ENCODE measurements around the gene SMIM10.
"Not testable (repeated sequence)": the region's sequence is repeated elsewhere in the genome, so short reads cannot be mapped to it uniquely, and the experiment has no call there.

The SMIM10 gene

GRCh38 chrX:134990801-134991481 lies at the start of gene SMIM10:
SMIM10 (plus strand) TSS chrX:134990991; CDS start chrX:134991096, 105 bp downstream.
- DNase-seq: peak; percentile 84

- not testable (repeated sequence) for DNase-seq
Measured at GRCh38 chrX:134946364-134946763, 44.4 kb upstream of the SMIM10 start.

GRCh38 chrX:134948333-134949241 lies 42.2 kb upstream of the SMIM10 start:
- DNase-seq: no peak

- no peak for DNase-seq
Measured at GRCh38 chrX:134949271-134949670, 41.5 kb upstream of the SMIM10 start.

GRCh38 chrX:134957836-134958235 lies 33.0 kb upstream of the SMIM10 start:
- no peak for DNase-seq

- DNase-seq: not testable (repeated sequence)
Measured at GRCh38 chrX:134960366-134960765, 30.4 kb upstream of the SMIM10 start.

- DNase-seq: no peak
Measured at GRCh38 chrX:134963041-134963440, 27.8 kb upstream of the SMIM10 start.

- no peak for DNase-seq
Measured at GRCh38 chrX:134969726-134970125, 21.1 kb upstream of the SMIM10 start.

GRCh38 chrX:134971926-134972325 lies 18.9 kb upstream of the SMIM10 start:
- no peak for DNase-seq

GRCh38 chrX:134975516-134975915 lies 15.3 kb upstream of the SMIM10 start:
- DNase-seq: no peak

- peak; percentile 93 for DNase-seq
Measured at GRCh38 chrX:134981910-134982309, 8.9 kb upstream of the SMIM10 start.

GRCh38 chrX:134982748-134983147 lies 8.0 kb upstream of the SMIM10 start:
- no peak for DNase-seq

- no peak for DNase-seq
Measured at GRCh38 chrX:134985479-134985878, 5.3 kb upstream of the SMIM10 start.

- no peak for DNase-seq
Measured at GRCh38 chrX:134990475-134990800, 353 bp upstream of the SMIM10 start.

GRCh38 chrX:134997646-134998045 lies 6.9 kb downstream of the SMIM10 start:
- peak; percentile 79 for DNase-seq

GRCh38 chrX:134998246-134998645 lies 7.5 kb downstream of the SMIM10 start:
- no peak for DNase-seq

GRCh38 chrX:134999469-134999868 lies 8.7 kb downstream of the SMIM10 start:
- peak; percentile 73 for DNase-seq

GRCh38 chrX:135000516-135000915 lies 9.7 kb downstream of the SMIM10 start:
- peak; percentile 25 for DNase-seq

GRCh38 chrX:135003876-135004623 lies 13.3 kb downstream of the SMIM10 start:
- DNase-seq: peak; percentile 89

- DNase-seq: no peak
Measured at GRCh38 chrX:135006187-135006586, 15.4 kb downstream of the SMIM10 start.

- DNase-seq: no peak
Measured at GRCh38 chrX:135009057-135009610, 18.3 kb downstream of the SMIM10 start.

- DNase-seq: no peak
Measured at GRCh38 chrX:135009838-135010237, 19.0 kb downstream of the SMIM10 start.

- no peak for DNase-seq
Measured at GRCh38 chrX:135010921-135011320, 20.1 kb downstream of the SMIM10 start.
